ENCODE data around the gene MAST4.

The MAST4 gene

GRCh38 chr5:66923457-66923856 is 327.3 kb downstream of the MAST4 start:
- DNase-seq: no peak

- DNase-seq: no peak
These were observed 327.7 kb downstream of the MAST4 start for GRCh38 chr5:66923922-66924321.

- no peak for DNase-seq
These were observed 330.9 kb downstream of the MAST4 start for GRCh38 chr5:66927140-66927539.

- no peak for DNase-seq
These were observed 333.1 kb downstream of the MAST4 start for GRCh38 chr5:66929281-66929680.

- no peak for DNase-seq
These were observed 333.8 kb downstream of the MAST4 start for GRCh38 chr5:66929995-66930394.

GRCh38 chr5:66931651-66932050 is 335.5 kb downstream of the MAST4 start:
- DNase-seq: no peak

GRCh38 chr5:66932457-66932856 is 336.3 kb downstream of the MAST4 start:
- DNase-seq: no peak

- DNase-seq: no peak
These were observed 336.9 kb downstream of the MAST4 start for GRCh38 chr5:66933066-66933465.

- DNase-seq: no peak
These were observed 342.9 kb downstream of the MAST4 start for GRCh38 chr5:66939094-66939493.

GRCh38 chr5:66945389-66946349 is 349.5 kb downstream of the MAST4 start:
- no peak for DNase-seq

GRCh38 chr5:66947458-66947857 is 351.3 kb downstream of the MAST4 start:
- no peak for DNase-seq

- no peak for DNase-seq
These were observed 352.9 kb downstream of the MAST4 start for GRCh38 chr5:66949066-66949465.

- DNase-seq: no peak
These were observed 356.0 kb downstream of the MAST4 start for GRCh38 chr5:66952153-66952552.

- DNase-seq: no peak
These were observed 360.2 kb downstream of the MAST4 start for GRCh38 chr5:66956439-66956838.

- no peak for DNase-seq
These were observed 362.2 kb downstream of the MAST4 start for GRCh38 chr5:66958201-66958979.

GRCh38 chr5:66958980-66959641 is 362.9 kb downstream of the MAST4 start:
- DNase-seq: no peak

- DNase-seq: no peak
These were observed 363.5 kb downstream of the MAST4 start for GRCh38 chr5:66959653-66960052.

GRCh38 chr5:66960369-66961137 is 364.4 kb downstream of the MAST4 start:
- no peak for DNase-seq

- DNase-seq: no peak
These were observed 367.4 kb downstream of the MAST4 start for GRCh38 chr5:66963559-66963971.

- no peak for DNase-seq
These were observed 370.2 kb downstream of the MAST4 start for GRCh38 chr5:66966439-66966838.

- DNase-seq: no peak
These were observed 370.9 kb downstream of the MAST4 start for GRCh38 chr5:66967102-66967501.

GRCh38 chr5:66967826-66968262 is 371.7 kb downstream of the MAST4 start:
- DNase-seq: no peak

- DNase-seq: no peak
These were observed 373.3 kb downstream of the MAST4 start for GRCh38 chr5:66969484-66969883.

Data from NCI-H446 treated with DMSO at 0.1 percent for 48 hours (cell line).